MCF 10A (cell line): Measurements from ENCODE around the gene C1orf35. TPM values are rescaled to one million over a fixed set of nuclear protein-coding genes. Genes with fewer than 3 reads are reported as not detected.

Experiments
- BruUV-seq: library from RNA; stranded (reverse); fragments of 400-500 nt; replicated peaks from 2 replicates; lab custom pipeline; 2021; lab: Mats Ljungman, UMichigan
- CTCF ChIA-PET: fragments of 300-600 bp; sonication (Branson Sonifier 250); formaldehyde crosslinking; extraction: SDS; loops from one replicate; lab custom pipeline; 2021; ENCODE audit warnings: antibody characterized with exemption, inconsistent platforms; lab: Yijun Ruan, JAX
- POLR2A ChIA-PET: fragments of 300-600, 350-650 bp; sonication (Branson Sonifier 250); formaldehyde crosslinking; extraction: SDS; loops from one replicate; lab custom pipeline; 2020; ENCODE audit warnings: antibody characterized with exemption, inconsistent platforms; lab: Yijun Ruan, JAX
- DNase-seq: peaks from one replicate; pipeline ENCODE4 v3.0.0-alpha.2; 2018; ENCODE audit not compliant: unreplicated experiment
- H3K27ac Mint-ChIP-seq: one replicate; pipeline ENCODE4 v1.8.0; 2022; ENCODE audit warnings: mild to moderate bottlenecking, low read depth, mixed read lengths; ENCODE audit not compliant: unreplicated experiment
- H3K27me3 Mint-ChIP-seq: one replicate; pipeline ENCODE4 v1.8.0; 2022; ENCODE audit warnings: mixed read lengths; ENCODE audit not compliant: insufficient read depth, unreplicated experiment
- H3K36me3 Mint-ChIP-seq: one replicate; pipeline ENCODE4 v1.8.0; 2022; ENCODE audit warnings: mild to moderate bottlenecking, moderate library complexity, mixed read lengths; ENCODE audit not compliant: insufficient read depth, unreplicated experiment
- H3K4me1 Mint-ChIP-seq: one replicate; pipeline ENCODE4 v1.8.0; 2022; ENCODE audit warnings: mixed read lengths; ENCODE audit not compliant: insufficient read depth, unreplicated experiment
- H3K4me3 Mint-ChIP-seq: one replicate; pipeline ENCODE4 v1.8.0; 2022; ENCODE audit warnings: mild to moderate bottlenecking, moderate library complexity, mixed read lengths; ENCODE audit not compliant: unreplicated experiment
- H3K9me3 Mint-ChIP-seq: one replicate; pipeline ENCODE4 v1.8.0; 2022; ENCODE audit warnings: mixed read lengths; ENCODE audit not compliant: unreplicated experiment
- intact Hi-C: fragments of 100-400 bp; cut with micrococcal nuclease; formaldehyde crosslinking; loops from 2 replicates; pipeline ENCODE4 v1.14.1; 2022
- total RNA-seq: library from RNA; stranded (reverse); gene quantifications from 2 replicates; pipeline ENCODE4 v1.2.3, GENCODE V29; 2022
- TF ChIP-seq, protein P1 (sequence below): fragments of 200-600 bp; IDR thresholded peaks from one replicate; pipeline ENCODE4 v1.8.0; 2022; ENCODE audit warnings: antibody characterized with exemption, mild to moderate bottlenecking; ENCODE audit not compliant: unreplicated experiment

C1orf35 gene
- total RNA-seq, 1 experiment from 2014 or later, result 49.2 TPM

DNA sequence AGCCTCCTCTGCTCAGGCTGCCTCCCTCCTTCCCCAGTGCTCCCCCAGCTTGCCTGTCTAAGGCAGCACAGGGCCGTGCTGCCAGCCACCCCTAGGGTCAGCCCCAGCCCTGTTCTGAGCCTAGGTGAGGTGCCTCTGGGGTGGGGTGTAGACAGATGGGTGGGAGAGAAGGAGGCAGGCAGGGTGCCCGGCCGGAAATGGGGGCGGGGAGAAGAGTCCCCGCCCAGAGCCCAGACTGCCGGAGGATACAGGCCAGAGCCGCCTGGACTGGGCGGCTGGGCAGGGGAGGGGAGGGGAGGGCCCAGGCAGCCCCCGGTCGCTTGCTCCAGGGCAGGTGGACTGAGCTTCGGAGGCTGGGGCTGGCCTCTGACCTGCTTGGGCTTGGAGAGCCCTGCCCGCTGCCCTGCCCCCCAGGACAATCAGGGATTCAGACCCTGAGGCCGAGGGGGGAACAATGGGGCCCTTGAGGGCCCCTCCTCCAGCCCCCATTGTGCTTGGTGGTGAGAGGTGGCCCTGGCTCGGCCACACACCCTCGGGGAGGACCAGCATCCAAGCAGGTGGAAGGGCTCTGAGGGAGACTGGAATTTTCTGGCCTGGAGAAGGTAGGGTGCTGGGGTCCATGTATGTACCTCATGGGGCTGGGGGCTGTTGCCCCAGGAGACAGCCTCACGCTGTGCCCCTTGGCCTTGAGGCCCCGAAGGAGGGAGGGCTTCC lies 46.4 kb upstream of the C1orf35 start, which contains the start of gene GJC2:
Gene GJC2 (plus strand): TSS at position 525 of the 714 bp plus-strand sequence. CDS start 7,829 bp downstream, outside the sequence.
- peak within 1 kb of the TSS; percentile 83 for H3K27ac Mint-ChIP-seq
- BruUV-seq, result no TSS peak
- peak; percentile 71 for DNase-seq
- TF ChIP-seq, protein P1, sequence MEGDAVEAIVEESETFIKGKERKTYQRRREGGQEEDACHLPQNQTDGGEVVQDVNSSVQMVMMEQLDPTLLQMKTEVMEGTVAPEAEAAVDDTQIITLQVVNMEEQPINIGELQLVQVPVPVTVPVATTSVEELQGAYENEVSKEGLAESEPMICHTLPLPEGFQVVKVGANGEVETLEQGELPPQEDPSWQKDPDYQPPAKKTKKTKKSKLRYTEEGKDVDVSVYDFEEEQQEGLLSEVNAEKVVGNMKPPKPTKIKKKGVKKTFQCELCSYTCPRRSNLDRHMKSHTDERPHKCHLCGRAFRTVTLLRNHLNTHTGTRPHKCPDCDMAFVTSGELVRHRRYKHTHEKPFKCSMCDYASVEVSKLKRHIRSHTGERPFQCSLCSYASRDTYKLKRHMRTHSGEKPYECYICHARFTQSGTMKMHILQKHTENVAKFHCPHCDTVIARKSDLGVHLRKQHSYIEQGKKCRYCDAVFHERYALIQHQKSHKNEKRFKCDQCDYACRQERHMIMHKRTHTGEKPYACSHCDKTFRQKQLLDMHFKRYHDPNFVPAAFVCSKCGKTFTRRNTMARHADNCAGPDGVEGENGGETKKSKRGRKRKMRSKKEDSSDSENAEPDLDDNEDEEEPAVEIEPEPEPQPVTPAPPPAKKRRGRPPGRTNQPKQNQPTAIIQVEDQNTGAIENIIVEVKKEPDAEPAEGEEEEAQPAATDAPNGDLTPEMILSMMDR, result no peak
- ChIA-PET POLR2A (interaction anchor here (7.8 to 8.9 kb wide), 2 partner anchors 8 to 15 kb away, joined by 76 to 137 read pairs; partner anchors contain the start of genes GUK1 and IBA57), CTCF (interaction anchor here (1.1 to 5.9 kb wide), 3 partner anchors 16 to 48 kb away, joined by 4 to 63 read pairs (median 17); partner anchors contain the start of gene IBA57)
- H3K27me3 Mint-ChIP-seq, result no peaks in the 10 kb centered on the region
- H3K4me1 Mint-ChIP-seq, result peaks cover 36% of the 10 kb centered on the region
- intact Hi-C loops, result loop anchor here (1.0 kb wide), 1 partner anchor 14 kb away; no protein-coding TSS in a partner anchor
- peaks cover 38% of the 10 kb centered on the region for H3K36me3 Mint-ChIP-seq
- peak within 1 kb of the TSS; percentile 44 for H3K4me3 Mint-ChIP-seq
- no peaks in the 10 kb centered on the region for H3K9me3 Mint-ChIP-seq

DNA sequence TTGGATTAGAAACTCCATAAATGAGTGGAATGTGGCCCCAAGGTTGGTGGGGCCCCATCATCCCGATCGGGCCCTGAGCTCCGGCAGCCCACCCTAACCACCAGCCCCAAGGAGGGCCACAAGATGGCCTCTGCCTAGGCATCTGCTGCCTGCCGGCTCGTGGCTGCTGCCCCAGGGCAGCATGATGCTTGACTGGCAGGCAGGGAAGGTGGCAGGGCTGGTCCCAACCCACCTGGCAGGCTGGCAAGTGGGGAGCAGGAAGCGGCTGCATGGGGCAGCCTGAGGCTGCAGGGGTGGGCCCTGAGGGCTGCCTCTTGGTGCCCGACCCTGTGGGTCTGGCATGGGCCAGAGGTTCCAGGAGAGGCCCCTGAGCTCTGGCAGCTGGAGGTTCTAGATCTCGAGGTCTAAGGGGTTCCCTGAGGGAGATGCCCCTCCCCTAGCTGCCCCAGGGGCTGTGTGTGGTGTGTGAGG lies 45.8 kb upstream of the C1orf35 start:
- TF ChIP-seq, protein P1, result no peak
- Mint-ChIP-seq H3K36me3 (peaks cover 39% of the 10 kb centered on the region), H3K4me1 (peaks cover 39% of the 10 kb centered on the region), H3K27ac (peak overlapping the region; percentile 83), H3K9me3 (no peaks in the 10 kb centered on the region), H3K27me3 (no peaks in the 10 kb centered on the region), H3K4me3 (peak overlapping the region; percentile 44)
- POLR2A ChIA-PET, result interaction anchor here (1.3 to 8.9 kb wide), 3 partner anchors 8 to 15 kb away, joined by 4 to 137 read pairs (median 76); partner anchors contain the start of genes GUK1 and IBA57
- intact Hi-C loops, result loop anchor here (1.0 kb wide), 1 partner anchor 14 kb away; no protein-coding TSS in a partner anchor
- DNase-seq, result no peak
- CTCF ChIA-PET, result interaction anchor here (0.6 to 2.5 kb wide), 3 partner anchors 17 to 25 kb away, joined by 3 to 17 read pairs (median 5); partner anchors contain the start of gene IBA57
- no TSS peak for BruUV-seq

DNA sequence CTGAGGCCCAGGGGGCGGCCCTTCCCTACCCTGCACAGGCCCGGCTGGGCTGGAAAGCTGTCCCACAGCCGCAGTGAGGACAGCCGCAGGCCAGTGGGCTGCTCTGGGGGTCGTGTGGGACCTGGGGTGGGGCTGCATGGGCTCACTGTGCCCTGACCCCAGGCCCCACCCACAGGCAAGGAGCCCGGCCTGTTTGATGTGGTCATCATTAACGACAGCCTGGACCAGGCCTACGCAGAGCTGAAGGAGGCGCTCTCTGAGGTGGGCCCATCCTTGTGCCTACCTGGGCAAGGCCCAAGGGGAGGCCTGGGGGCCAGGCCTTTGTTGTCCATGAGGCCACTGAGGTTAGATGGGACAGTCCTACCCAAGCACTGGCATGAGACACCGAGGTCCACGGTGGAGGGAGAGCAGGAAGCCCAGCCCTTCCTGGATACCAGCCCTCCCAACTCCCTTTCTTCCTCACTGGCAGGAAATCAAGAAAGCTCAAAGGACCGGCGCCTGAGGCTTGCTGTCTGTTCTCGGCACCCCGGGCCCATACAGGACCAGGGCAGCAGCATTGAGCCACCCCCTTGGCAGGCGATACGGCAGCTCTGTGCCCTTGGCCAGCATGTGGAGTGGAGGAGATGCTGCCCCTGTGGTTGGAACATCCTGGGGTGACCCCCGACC lies 45.2 kb upstream of the C1orf35 start:
- BruUV-seq, result no TSS peak
- no peaks in the 10 kb centered on the region for H3K27me3 Mint-ChIP-seq
- H3K27ac Mint-ChIP-seq, result peak overlapping the region; percentile 83
- no peak overlapping the region for H3K4me3 Mint-ChIP-seq
- intact Hi-C loops, result no loop called here
- peak; percentile 43 for DNase-seq
- ChIA-PET POLR2A (interaction anchor here (1.3 to 8.9 kb wide), 3 partner anchors 7 to 16 kb away, joined by 4 to 137 read pairs (median 76); partner anchors contain the start of genes GUK1 and IBA57), CTCF (interaction anchor here (0.6 to 2.5 kb wide), 3 partner anchors 17 to 24 kb away, joined by 3 to 17 read pairs (median 5); partner anchors contain the start of gene IBA57)
- H3K4me1 Mint-ChIP-seq, result peaks cover 45% of the 10 kb centered on the region
- peaks cover 45% of the 10 kb centered on the region for H3K36me3 Mint-ChIP-seq
- TF ChIP-seq, protein P1, result no peak
- H3K9me3 Mint-ChIP-seq, result no peaks in the 10 kb centered on the region
